NCI-H526 treated with DMSO at 0.1 percent for 48 hours (cell line): ENCODE data around the gene NLRP11.
"Not testable (repeated sequence)": the region's sequence is repeated elsewhere in the genome, so short reads cannot be mapped to it uniquely, and the experiment has no call there.

Experiments used
- DNase-seq: peaks from one replicate; lab custom pipeline; 2025; lab: John Stamatoyannopoulos, UW

Gene NLRP11

GRCh38 chr19:55778331-55778730 lies 53.5 kb downstream of the NLRP11 start:
- DNase-seq: no peak

GRCh38 chr19:55777528-55777927 lies 54.3 kb downstream of the NLRP11 start:
- peak; percentile 31 for DNase-seq

GRCh38 chr19:55769632-55770031 lies 62.2 kb downstream of the NLRP11 start:
- DNase-seq: not testable (repeated sequence)

GRCh38 chr19:55768818-55769217 lies 63.0 kb downstream of the NLRP11 start, which contains the start of gene RFPL4AL1:
TSS of gene RFPL4AL1 (plus strand) at chr19:55769118. CDS start at chr19:55771805, 2,687 bp downstream.
- DNase-seq: not testable (repeated sequence)

- DNase-seq: no peak
Measured at GRCh38 chr19:55766466-55766865, 65.3 kb downstream of the NLRP11 start.

GRCh38 chr19:55758797-55759196 lies 73.0 kb downstream of the NLRP11 start, which contains the start of gene RFPL4A:
TSS of gene RFPL4A (plus strand) at chr19:55759097. CDS start at chr19:55761801, 2,704 bp downstream.
- not testable (repeated sequence) for DNase-seq

- not testable (repeated sequence) for DNase-seq
Measured at GRCh38 chr19:55756808-55757207, 75.0 kb downstream of the NLRP11 start.

- DNase-seq: no peak
Measured at GRCh38 chr19:55753401-55753800, 78.4 kb downstream of the NLRP11 start.

- DNase-seq: no peak
Measured at GRCh38 chr19:55750715-55751114, 81.1 kb downstream of the NLRP11 start.

GRCh38 chr19:55738302-55738701 lies 93.5 kb downstream of the NLRP11 start, which contains the start of gene NLRP9:
TSS of gene NLRP9 (minus strand) at chr19:55738402. CDS start at chr19:55738374, 28 bp downstream.
- DNase-seq: no peak
